ENCODE results near the gene CCNB3.

CCNB3 gene

GRCh38 chrX:50372966-50373365, 168.4 kb downstream of the CCNB3 start:
- no peak for DNase-seq (ENCODE audit: low read depth in 1 of 2, low spot score in 1 of 2)

DNA sequence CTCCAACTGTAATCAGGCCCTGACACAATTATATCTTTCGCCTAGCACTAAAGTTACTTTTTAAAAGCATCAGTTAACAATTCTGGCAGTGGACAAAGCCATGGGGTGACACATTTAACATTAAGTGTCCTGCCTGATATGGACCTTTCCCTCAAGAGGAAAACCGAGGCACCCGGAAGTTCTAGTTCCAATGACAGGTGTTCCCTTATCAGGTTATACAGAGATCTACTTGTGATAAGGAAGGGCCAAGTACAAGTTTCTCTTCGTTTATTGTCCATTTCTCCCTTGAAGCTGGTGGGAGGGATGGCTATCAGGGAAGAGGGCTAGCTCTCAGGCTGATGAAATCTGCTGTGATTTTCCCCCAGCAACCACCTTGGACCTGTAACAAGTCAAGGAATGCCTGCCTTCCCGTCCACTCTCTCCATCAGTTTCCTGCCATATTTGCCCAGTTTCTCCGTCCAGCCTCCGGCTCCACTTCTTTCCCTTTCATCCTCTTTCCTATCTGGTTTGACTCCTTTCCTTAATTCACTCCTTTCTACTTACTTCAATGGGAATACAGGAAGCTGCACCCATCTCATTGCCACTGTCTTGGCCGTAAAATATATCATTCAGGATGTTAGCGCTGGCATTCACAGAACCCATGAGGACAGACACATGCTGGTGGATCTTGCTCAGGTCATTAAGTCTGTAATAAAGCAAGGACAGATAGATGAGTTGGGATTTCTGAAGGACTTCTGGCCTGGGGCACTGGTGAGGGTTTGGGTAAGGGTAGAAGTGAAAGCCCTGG, 171.1 kb downstream of the CCNB3 start:
- DNase-seq (ENCODE audit: low read depth in 1 of 2, low spot score in 1 of 2) = no peak

DNA sequence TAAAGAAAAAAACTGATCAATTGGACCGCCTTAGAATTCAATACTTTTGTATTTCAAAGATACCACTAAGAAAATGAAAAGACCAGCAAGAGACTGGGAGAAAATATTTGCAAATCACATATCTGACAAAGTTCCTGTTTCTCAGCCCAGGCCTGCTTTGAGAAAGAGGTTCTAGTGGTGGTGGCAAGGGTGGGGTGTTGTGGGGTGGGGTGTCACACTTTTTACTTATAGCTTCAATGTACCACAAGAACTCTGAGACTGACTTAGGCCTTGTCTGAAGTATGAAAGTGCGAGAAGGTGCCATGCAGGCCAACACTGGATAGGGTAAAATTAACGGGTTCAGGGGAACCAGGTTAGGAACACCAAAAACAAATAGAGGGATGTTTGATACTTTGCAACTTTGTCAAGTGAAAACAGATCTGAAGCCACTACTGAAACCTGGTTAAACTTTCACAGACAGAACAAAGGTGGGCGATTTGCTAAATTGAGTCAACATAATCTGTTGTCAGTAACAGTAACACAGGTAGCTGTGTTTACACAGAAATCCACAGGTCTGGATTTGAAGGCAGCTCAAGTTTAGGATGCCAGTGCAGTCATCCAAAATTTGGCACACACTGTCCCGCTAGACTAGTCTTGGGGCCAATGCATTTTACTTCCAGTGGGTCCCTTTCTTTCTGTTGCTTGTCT, 177.3 kb downstream of the CCNB3 start:
- no peak for DNase-seq (ENCODE audit: low read depth in 1 of 2, low spot score in 1 of 2)

DNA sequence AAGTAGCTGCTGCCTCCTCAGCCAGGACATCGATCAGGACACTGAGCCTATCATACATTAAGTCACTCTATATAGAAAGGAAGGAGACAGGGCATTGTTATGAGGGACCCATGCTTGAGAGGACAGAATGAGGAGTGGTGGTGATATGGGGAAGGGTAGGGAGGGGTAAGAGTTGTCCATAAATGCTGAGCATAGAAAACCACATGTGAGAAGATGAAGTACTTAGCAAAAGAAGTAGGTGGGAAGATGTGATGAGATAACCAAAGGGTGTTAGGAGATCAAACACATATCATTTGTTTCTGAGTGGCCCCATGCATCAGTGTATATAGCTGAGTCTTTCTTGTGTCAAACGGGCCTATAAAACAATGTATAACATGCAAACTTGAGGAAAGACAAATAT, 182.0 kb downstream of the CCNB3 start:
- no peak for DNase-seq (ENCODE audit: low read depth in 1 of 2, low spot score in 1 of 2)

DNA sequence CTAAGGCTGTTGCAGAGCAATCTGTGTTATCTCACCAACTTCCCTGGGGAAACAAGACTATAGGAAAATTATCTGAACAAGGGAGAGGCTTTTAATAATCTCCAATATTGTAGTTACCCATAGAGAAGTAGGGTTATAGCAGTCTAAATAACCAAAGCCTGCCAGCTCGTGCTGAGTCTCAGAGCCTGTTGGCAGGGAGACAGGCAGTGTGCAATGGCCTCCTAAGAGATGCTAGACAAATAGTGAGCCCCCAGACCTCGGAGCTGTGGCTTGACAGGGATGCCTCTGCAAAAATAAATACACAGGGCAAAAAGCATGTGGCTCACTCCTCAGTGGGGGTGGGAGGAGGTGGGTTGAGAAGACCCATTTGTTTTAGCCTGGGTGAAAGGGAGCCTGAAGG, 189.3 kb downstream of the CCNB3 start:
- no peak for DNase-seq (ENCODE audit: low read depth in 1 of 2, low spot score in 1 of 2)

Data from activated CD4-positive, alpha-beta T cell treated with anti-CD3 and anti-CD28 coated beads, Interleukin-2, amount 50 U/mL, for 24 hours (primary cell).